Panc1 (cell line): ENCODE measurements around the gene THADA. TPM values are rescaled to one million over a fixed set of nuclear protein-coding genes. Genes with fewer than 3 reads are reported as not detected.

Experiments used
- ATAC-seq: fragments of 200-7000 bp; cut with Tn5 transposase; 2 replicates; pipeline ENCODE4 v1.9.1; 2020; ENCODE audit warnings: mild to moderate bottlenecking, moderate library complexity
- BruUV-seq: library from RNA; stranded (reverse); fragments of 400-500 nt; replicated peaks from 2 replicates; lab custom pipeline; 2021; lab: Mats Ljungman, UMichigan
- CTCF ChIA-PET: fragments of 300-600 bp; sonication (Branson Sonifier 250); formaldehyde crosslinking; loops from one replicate; lab custom pipeline; 2022; ENCODE audit warnings: antibody characterized with exemption; lab: Charles Lee
- POLR2A ChIA-PET: fragments of 300-600 bp; sonication (Branson Sonifier 250); formaldehyde crosslinking; loops from one replicate; lab custom pipeline; 2022; ENCODE audit warnings: antibody characterized with exemption; lab: Charles Lee
- DNase-seq: peaks from one replicate; pipeline ENCODE4 v3.0.0-alpha.2; 2010; ENCODE audit warnings: low read depth, low spot score
- H3K27ac ChIP-seq: 2 replicates; pipeline ENCODE4 v1.5.1; 2011; ENCODE audit warnings: mild to moderate bottlenecking, low read length, inconsistent platforms
- H3K27me3 ChIP-seq: fragments of 200-500 bp; sonication (Bioruptor generic); 2 replicates; pipeline ENCODE4 v1.6.0; 2014; ENCODE audit warnings: low read length, inconsistent platforms; ENCODE audit not compliant: control insufficient read depth, insufficient read depth
- H3K36me3 ChIP-seq: fragments of 200-500 bp; sonication (Bioruptor generic); 2 replicates; pipeline ENCODE4 v1.5.1; 2014; ENCODE audit warnings: inconsistent platforms, mild to moderate bottlenecking, low read length, moderate library complexity; ENCODE audit not compliant: control insufficient read depth, insufficient read depth
- H3K4me1 ChIP-seq: 2 replicates; pipeline ENCODE4 v1.5.1; 2011; ENCODE audit warnings: inconsistent platforms, mild to moderate bottlenecking, low read length, moderate library complexity; ENCODE audit not compliant: control insufficient read depth, insufficient read depth
- H3K4me3 ChIP-seq, 2 experiments: 2 replicates each; pipeline ENCODE4 v1.5.1; 2011 to 2012; ENCODE audit warnings: low read depth in 2 of 2, low read length in 2 of 2, mild to moderate bottlenecking in 2 of 2, inconsistent platforms in 1 of 2, moderate library complexity in 1 of 2
- H3K9me3 ChIP-seq: fragments of 200-500 bp; sonication (Bioruptor generic); 2 replicates; pipeline ENCODE4 v1.5.1; 2014; ENCODE audit warnings: low read depth, mild to moderate bottlenecking, inconsistent platforms, low read length, moderate library complexity; ENCODE audit not compliant: control insufficient read depth, insufficient read depth
- POLR2AphosphoS5 ChIP-seq: IDR thresholded peaks from 2 replicates; pipeline ENCODE4 v1.6.1; 2012; ENCODE audit warnings: mild to moderate bottlenecking, low read depth, low read length, moderate library complexity
- REST ChIP-seq, 2 experiments: IDR thresholded peaks; 2 replicates each; pipeline ENCODE4 v1.6.1; 2011 to 2012; ENCODE audit warnings: low read depth in 2 of 2, control low read depth in 1 of 2, low read length in 1 of 2, mild to moderate bottlenecking in 1 of 2, moderate library complexity in 1 of 2; ENCODE audit not compliant: insufficient read depth in 1 of 2
- SIN3A ChIP-seq: IDR thresholded peaks from 2 replicates; pipeline ENCODE4 v1.6.1; 2012; ENCODE audit warnings: low read depth, mild to moderate bottlenecking, low read length, moderate library complexity, borderline replicate concordance; ENCODE audit not compliant: insufficient read depth
- TCF7L2 ChIP-seq: IDR thresholded peaks from 2 replicates; pipeline ENCODE4 v1.6.1; 2011; ENCODE audit warnings: mild to moderate bottlenecking, low read depth, low read length, inconsistent platforms
- in situ Hi-C: cut with HindIII; loops from 2 replicates; pipeline ENCODE4 v1.10.0; 2016; ENCODE audit warnings: low sequenced_read_pairs, low pct_unique_long_range_greater_than_20kb
- intact Hi-C: fragments of 100-400 bp; cut with micrococcal nuclease; formaldehyde crosslinking; loops from one replicate; pipeline ENCODE4 v1.10.0; 2022; ENCODE audit not compliant: unreplicated experiment
- total RNA-seq: library from RNA; stranded (reverse); gene quantifications from one replicate; pipeline ENCODE4 v1.2.1, GENCODE V29; 2021; ENCODE audit not compliant: unreplicated experiment
- TF ChIP-seq, protein P1 (sequence below): fragments of 450-650 bp; IDR thresholded peaks from 2 replicates; pipeline ENCODE4 v1.5.1; 2017; ENCODE audit warnings: mild to moderate bottlenecking

THADA gene
- total RNA-seq, 1 experiment from 2014 or later, result 37.2 TPM

DNA sequence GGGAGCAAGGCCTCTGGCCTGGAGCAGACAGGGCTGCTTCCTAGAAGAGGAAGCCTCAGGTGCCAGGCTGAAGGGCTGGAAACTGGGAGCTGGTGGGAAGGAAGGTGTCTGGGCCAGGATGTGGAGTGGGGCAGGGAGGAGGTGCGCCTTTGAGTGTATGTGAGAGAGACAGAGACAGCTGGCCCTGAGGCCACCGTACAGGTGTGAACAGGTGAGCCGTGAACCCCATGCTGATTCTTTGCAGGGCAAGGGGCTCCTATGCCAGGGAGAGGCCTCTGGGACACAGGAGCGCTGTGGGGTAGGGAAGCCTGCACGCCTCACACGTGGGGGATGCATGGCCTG is 385.7 kb downstream of the THADA start:
- TF ChIP-seq SIN3A, result no peak
- no peak for TF ChIP-seq REST (IDR thresholded peaks at IDR 0.05; ENCODE audit: insufficient read depth in 1 of 2, low read depth in 2 of 2, low read length in 1 of 2)
- TF ChIP-seq, protein P1, sequence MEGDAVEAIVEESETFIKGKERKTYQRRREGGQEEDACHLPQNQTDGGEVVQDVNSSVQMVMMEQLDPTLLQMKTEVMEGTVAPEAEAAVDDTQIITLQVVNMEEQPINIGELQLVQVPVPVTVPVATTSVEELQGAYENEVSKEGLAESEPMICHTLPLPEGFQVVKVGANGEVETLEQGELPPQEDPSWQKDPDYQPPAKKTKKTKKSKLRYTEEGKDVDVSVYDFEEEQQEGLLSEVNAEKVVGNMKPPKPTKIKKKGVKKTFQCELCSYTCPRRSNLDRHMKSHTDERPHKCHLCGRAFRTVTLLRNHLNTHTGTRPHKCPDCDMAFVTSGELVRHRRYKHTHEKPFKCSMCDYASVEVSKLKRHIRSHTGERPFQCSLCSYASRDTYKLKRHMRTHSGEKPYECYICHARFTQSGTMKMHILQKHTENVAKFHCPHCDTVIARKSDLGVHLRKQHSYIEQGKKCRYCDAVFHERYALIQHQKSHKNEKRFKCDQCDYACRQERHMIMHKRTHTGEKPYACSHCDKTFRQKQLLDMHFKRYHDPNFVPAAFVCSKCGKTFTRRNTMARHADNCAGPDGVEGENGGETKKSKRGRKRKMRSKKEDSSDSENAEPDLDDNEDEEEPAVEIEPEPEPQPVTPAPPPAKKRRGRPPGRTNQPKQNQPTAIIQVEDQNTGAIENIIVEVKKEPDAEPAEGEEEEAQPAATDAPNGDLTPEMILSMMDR, result no peak
- CTCF ChIA-PET, result no interaction called here
- DNase-seq (no peak), ATAC-seq (no peak)
- in situ Hi-C loops (no loop called here), intact Hi-C loops (no loop called here)
- H3K36me3 ChIP-seq, result no peaks in the 10 kb centered on the region
- no peak overlapping the region for H3K4me3 ChIP-seq
- no peaks in the 10 kb centered on the region for H3K9me3 ChIP-seq
- H3K4me1 ChIP-seq, result no peaks in the 10 kb centered on the region
- POLR2A ChIA-PET, result no interaction called here
- no TSS peak for BruUV-seq
- H3K27ac ChIP-seq, result no peak overlapping the region
- H3K27me3 ChIP-seq, result no peaks in the 10 kb centered on the region

DNA sequence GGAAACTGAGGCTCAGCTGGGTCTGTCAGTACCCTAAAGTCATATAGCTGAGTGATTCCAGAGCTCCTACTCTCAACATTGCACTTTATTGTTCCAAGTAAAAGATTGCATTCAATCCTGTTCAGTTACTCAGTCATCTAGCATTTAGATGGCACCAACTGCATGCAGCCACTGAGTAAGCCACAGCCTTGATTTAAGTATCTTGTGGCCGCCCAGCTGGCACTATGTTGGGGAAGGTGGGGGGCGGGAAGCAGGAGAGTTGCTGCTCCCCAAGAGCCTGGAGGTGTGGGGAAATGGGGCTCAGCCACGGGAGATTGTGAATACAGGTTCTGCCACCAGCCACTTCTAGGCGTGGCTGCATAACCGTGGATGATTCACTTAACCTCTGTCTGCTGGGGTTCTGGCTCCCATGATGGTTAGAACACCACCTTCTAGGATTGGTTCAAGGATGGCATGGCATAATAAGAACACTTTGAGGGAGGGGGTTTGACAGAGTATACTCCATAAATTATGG is 386.6 kb downstream of the THADA start:
- Histone ChIP-seq H3K4me1 (no peaks in the 10 kb centered on the region), H3K9me3 (no peaks in the 10 kb centered on the region), H3K4me3 (no peak overlapping the region), H3K27ac (no peak overlapping the region), H3K36me3 (no peaks in the 10 kb centered on the region), H3K27me3 (no peaks in the 10 kb centered on the region)
- no peak for DNase-seq
- ATAC-seq, result no peak
- ChIA-PET CTCF (no interaction called here), POLR2A (no interaction called here)
- BruUV-seq, result no TSS peak
- TF ChIP-seq TCF7L2, result no peak
- TF ChIP-seq, protein P1, result no peak
- TF ChIP-seq REST (IDR thresholded peaks at IDR 0.05; ENCODE audit: insufficient read depth in 1 of 2, low read depth in 2 of 2, low read length in 1 of 2), result no peak
- no peak for TF ChIP-seq POLR2AphosphoS5
- intact Hi-C loops (no loop called here), in situ Hi-C loops (no loop called here)
